ENCODE results near the gene PGLYRP4.

DNA sequence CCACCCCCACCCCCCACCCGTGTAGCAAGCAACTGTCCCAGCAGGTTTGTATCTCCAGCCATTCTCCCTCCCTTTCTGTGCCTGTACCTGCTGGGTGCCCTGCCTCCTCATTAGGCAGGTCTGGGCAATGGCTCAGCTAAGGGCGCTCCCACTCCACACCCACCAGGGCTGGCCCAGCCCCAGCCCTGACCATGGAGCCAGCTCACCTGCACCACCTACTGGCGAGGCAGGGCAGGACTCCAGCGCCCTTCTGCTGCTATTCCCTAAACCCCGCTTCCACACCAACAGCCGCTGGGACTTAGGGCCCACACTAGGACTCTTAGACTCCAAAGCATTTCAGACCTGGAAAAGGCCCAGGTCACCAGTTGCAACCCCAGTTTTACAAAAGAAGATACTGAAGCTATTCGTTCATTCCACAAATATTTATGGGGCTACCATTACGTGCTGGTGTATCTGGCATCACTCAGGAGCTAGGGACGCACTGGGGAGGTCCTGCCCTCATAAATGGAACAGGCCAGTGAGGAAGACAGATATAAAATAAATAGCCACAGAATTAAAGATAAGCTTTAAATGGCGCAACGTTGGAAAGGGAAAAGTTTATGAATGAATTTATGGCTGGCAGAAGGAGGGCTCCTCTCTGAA is 59.9 kb downstream of the PGLYRP4 start:
- TF ChIP-seq, protein P1, sequence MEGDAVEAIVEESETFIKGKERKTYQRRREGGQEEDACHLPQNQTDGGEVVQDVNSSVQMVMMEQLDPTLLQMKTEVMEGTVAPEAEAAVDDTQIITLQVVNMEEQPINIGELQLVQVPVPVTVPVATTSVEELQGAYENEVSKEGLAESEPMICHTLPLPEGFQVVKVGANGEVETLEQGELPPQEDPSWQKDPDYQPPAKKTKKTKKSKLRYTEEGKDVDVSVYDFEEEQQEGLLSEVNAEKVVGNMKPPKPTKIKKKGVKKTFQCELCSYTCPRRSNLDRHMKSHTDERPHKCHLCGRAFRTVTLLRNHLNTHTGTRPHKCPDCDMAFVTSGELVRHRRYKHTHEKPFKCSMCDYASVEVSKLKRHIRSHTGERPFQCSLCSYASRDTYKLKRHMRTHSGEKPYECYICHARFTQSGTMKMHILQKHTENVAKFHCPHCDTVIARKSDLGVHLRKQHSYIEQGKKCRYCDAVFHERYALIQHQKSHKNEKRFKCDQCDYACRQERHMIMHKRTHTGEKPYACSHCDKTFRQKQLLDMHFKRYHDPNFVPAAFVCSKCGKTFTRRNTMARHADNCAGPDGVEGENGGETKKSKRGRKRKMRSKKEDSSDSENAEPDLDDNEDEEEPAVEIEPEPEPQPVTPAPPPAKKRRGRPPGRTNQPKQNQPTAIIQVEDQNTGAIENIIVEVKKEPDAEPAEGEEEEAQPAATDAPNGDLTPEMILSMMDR (IDR thresholded peaks at IDR 0.05) = peak; percentile 9 to 49 (median 30)
- TF ChIP-seq POLR2A (IDR thresholded peaks at IDR 0.05) = no peak

Measured in right lobe of liver (tissue), 4 donors.